ENCODE measurements around the gene SCG2.

The SCG2 gene
- long read RNA-seq, donor 1, result 0 reads
- long read RNA-seq, donor 2, partial matches to known transcripts, result 0 of 1 reads
- long read RNA-seq, donor 2, other reads (novel, unspliced or antisense), result 0 of 1 reads
- long read RNA-seq, donor 3, result 0 reads
- long read RNA-seq, donor 4, result 0 reads
- long read RNA-seq, donor 5, result 0 reads
- long read RNA-seq, donor 6, result 0 reads
- long read RNA-seq, donor 7, result 0 reads
- long read RNA-seq, donor 8, result 0 reads

- DNase-seq, result peak; percentile 30
These were observed at the start of gene SCG2 for GRCh38 chr2:223601932-223602666. TSS of gene SCG2 (minus strand) at chr2:223602361. CDS start at chr2:223599282, 3,079 bp downstream.

GRCh38 chr2:223649554-223650533 lies 47.7 kb upstream of the SCG2 start:
- DNase-seq, result no peak

- DNase-seq, result no peak
These were observed 46.6 kb upstream of the SCG2 start for GRCh38 chr2:223648755-223649154.

GRCh38 chr2:223647258-223647952 lies 45.2 kb upstream of the SCG2 start:
- no peak for DNase-seq

- DNase-seq, result no peak
These were observed 42.0 kb upstream of the SCG2 start for GRCh38 chr2:223644136-223644535.

- no peak for DNase-seq
These were observed 41.1 kb upstream of the SCG2 start for GRCh38 chr2:223643309-223643708.

GRCh38 chr2:223642506-223642905 lies 40.3 kb upstream of the SCG2 start:
- DNase-seq, result no peak

GRCh38 chr2:223641082-223641481 lies 38.9 kb upstream of the SCG2 start:
- no peak for DNase-seq

GRCh38 chr2:223635080-223635479 lies 32.9 kb upstream of the SCG2 start:
- DNase-seq, result no peak

- no peak for DNase-seq
These were observed 32.1 kb upstream of the SCG2 start for GRCh38 chr2:223634238-223634637.

GRCh38 chr2:223633656-223634055 lies 31.5 kb upstream of the SCG2 start:
- DNase-seq, result no peak

- no peak for DNase-seq
These were observed 30.7 kb upstream of the SCG2 start for GRCh38 chr2:223632826-223633225.

- no peak for DNase-seq
These were observed 24.6 kb upstream of the SCG2 start for GRCh38 chr2:223626716-223627115.

- no peak for DNase-seq
These were observed 23.5 kb upstream of the SCG2 start for GRCh38 chr2:223625652-223626051.

- DNase-seq, result no peak
These were observed 19.7 kb upstream of the SCG2 start for GRCh38 chr2:223621901-223622300.

GRCh38 chr2:223619486-223620129 lies 17.4 kb upstream of the SCG2 start:
- no peak for DNase-seq

- no peak for DNase-seq
These were observed 16.2 kb upstream of the SCG2 start for GRCh38 chr2:223618172-223619035.

GRCh38 chr2:223614534-223614933 lies 12.4 kb upstream of the SCG2 start:
- DNase-seq, result no peak

- DNase-seq, result peak; percentile 53
These were observed 11.1 kb upstream of the SCG2 start for GRCh38 chr2:223613017-223613950.

- no peak for DNase-seq
These were observed 10.3 kb upstream of the SCG2 start for GRCh38 chr2:223612501-223612900.

Measured in right kidney (tissue), 9 donors.